Erythroblast (primary cell): ENCODE measurements around the gene CELF2.

Source experiments
- GATA1 ChIP-seq: IDR thresholded peaks from 2 replicates; pipeline ENCODE4 v1.6.1; 2011; ENCODE audit warnings: low read depth, mild to moderate bottlenecking, control low read depth, low read length, moderate library complexity
- POLR2A ChIP-seq: IDR thresholded peaks from 2 replicates; pipeline ENCODE4 v1.6.1; 2011; ENCODE audit warnings: mild to moderate bottlenecking, low read length

GRCh38 chr10:11167233-11167966 is 149.7 kb downstream of the CELF2 start:
- TF ChIP-seq POLR2A: no peak
- TF ChIP-seq GATA1: no peak
